Activated T-cell treated with anti-CD3 and anti-CD28 coated beads, Interleukin-2, amount 50 U/mL, for 48 hours (primary cell): Measurements from ENCODE around the gene NAXD.
"Not testable (repeated sequence)": the region's sequence is repeated elsewhere in the genome, so short reads cannot be mapped to it uniquely, and the experiment has no call there.

Experiments
- DNase-seq, 2 experiments: peaks; one replicate each; pipeline ENCODE4 v3.0.0-alpha.2; 2020

Gene NAXD

DNA sequence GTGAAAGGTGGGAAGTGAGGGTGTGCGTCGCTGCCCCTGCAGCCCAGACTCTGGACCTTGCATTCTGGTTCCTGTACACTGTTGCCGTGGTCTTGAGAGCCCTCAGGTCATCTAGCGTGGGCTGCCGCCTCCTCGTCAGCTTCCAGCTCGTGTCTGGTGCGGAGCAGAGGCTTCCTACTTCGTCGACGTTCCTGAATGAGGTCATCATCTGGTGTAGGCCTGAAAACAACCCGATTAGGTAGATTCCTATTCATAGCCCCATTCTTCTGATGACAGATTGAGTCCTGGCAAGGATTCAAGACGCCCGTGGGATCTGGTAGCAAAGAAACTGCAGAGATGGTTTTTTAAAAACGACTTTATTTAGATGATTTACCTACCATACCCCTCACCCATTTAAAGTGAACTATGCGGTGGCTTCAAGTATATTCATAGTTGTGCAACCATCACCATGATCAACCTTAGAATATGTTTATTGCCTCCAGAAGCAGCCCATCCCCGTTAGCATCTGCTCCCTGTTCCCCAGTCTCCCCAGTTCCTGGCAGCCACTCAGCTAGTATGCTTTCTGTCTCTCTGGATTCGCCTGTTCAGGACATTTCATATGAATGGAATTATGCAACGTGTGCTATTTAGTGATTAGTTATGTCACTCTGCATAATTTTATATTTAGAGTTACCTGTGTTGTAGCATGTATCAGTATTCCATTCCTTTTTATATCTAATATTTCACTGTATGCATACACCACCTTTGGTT lies 13.8 kb downstream of the NAXD start:
- DNase-seq = no peak

DNA sequence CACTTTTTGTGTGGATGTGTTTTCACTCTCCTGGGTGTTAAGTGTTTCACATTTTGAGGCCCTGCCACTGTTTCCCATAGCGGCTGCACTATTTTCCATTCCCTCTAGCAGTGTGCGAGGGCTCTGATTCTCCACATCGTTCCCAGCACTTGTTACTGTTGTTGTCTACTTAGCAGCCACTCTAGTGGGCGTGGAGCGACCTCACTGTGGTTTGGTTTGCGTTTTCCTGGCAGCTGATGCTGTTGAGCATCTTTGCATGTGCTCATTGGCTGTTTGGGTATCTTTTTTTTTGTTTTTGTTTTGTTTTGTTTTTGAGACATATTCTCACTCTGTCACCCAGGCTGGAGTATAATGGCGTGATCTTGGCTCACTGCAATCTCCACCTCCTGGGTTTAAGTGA lies 14.4 kb downstream of the NAXD start:
- DNase-seq = no peak

DNA sequence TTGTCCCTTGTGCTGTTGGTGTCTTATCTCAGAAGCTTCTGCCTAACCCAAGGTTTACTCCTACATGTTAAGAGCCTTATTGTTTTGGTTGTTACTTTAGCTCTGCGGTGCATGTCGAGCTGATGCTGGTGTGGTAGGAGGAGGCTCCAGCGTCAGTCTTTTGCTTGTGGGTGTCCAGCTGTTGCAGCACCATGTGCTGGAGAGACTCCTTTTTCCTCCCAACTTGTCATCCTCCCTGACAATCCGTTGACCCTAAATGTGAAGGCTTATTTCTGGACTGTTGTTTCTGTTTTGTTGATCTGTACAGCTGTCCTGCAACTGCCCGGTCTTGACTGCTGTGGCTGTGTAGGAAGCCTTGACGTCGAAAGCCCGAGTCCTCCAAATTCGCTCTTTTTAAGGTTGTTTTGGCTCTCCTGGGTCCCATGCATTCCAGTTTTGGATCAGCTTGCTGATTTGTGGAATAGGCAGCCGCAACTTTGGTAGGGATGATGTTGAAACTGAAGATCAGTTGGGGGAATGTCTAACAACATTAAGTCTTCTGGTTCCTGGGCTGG lies 15.3 kb downstream of the NAXD start:
- DNase-seq = no peak

DNA sequence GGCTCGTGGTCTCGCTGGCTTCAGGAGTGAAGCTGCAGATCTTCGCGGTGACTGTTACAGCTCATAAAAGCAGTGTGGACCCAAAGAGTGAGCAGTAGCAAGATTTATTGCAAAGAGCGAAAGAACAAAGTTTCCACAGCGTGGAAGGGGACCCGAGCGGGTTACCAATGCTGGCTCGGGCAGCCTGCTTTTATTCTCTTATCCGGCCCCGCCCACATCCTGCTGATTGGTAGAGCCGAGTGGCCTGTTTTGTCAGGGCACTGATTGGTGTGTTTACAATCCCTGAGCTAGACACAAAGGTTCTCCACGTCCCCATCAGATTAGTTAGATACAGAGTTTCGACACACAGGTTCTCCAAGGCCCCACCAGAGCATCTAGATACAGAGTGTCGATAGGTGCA lies 16.9 kb downstream of the NAXD start:
- DNase-seq = not testable (repeated sequence)

DNA sequence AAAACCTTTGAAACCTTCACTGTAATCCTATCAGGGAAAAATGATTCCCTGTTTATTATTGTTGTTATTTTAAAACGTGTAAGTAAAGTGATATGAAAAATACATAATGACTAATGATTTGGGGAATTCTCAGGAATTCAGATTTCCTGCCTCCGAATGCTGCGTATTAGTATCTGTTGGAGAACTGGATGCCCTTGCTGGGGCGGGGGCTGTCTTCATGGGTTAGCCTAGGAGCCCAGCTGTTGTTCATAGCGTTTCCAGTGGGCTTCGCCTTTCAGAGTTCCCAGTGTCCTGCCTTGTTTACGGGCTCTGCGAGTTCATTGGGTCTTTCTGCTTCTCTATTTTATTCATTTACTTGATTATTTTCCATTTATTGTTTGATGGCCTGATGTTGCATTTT lies 18.4 kb downstream of the NAXD start:
- DNase-seq = no peak

DNA sequence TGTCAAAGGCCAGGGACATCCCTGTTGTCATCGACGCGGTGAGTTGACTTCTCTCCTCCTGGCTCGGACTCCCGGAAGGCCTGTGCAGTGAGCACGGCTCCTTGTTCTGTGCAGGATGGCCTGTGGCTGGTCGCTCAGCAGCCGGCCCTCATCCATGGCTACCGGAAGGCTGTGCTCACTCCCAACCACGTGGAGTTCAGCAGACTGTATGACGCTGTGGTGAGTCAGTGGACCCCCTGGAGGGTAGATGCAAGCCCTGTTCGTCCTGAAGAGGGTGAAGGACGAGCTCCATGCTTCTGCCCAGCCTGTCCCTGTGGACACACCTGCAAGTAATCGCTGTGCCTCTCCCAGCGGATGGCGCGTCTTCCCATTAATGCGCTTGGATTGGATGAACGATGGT lies 19.2 kb downstream of the NAXD start:
- no peak for DNase-seq

DNA sequence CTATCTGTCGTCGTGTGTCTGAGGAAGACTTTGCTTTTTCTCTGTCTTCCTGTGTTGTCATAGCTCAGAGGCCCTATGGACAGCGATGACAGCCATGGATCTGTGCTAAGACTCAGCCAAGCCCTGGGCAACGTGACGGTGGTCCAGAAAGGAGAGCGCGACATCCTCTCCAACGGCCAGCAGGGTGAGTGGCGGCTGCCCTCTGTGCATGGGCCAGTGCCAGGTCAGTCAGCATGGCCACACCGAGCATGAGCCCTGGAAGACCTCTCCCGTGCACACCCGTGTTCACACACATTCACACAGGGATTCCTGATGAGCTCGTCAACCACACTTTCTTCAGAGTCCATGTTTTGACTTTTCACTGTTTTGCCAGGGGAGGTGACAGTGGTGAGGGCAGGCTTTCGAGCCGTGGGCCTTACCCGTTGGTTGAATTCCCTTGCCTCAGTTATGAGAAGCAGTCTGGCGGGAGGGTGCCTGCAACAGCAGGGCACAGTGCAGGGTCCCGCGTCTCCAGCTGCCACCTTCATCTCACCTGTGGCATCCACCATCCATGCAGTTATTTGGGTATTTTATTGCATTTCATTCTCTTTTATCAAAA lies 20.2 kb downstream of the NAXD start:
- DNase-seq = no peak

DNA sequence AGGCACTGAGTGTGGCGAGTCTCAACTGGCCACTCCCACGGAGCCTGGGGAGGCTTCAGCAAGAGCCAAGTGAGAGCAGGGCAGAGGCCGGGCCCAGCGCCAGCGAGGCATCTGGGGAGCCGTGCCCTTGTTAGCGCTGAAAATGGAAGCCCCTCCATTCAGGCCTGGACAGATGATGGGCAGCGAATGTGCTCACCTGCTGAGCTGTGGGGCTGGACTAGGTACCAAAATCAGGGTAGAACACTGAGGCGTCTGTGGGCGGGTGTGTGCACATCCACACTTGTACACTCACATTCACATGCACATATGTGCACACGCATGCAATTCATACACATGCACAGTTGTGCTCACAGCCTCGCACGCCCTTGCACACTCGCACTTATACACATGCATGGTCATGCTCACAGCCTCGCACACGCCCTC lies 20.7 kb downstream of the NAXD start:
- no peak for DNase-seq

DNA sequence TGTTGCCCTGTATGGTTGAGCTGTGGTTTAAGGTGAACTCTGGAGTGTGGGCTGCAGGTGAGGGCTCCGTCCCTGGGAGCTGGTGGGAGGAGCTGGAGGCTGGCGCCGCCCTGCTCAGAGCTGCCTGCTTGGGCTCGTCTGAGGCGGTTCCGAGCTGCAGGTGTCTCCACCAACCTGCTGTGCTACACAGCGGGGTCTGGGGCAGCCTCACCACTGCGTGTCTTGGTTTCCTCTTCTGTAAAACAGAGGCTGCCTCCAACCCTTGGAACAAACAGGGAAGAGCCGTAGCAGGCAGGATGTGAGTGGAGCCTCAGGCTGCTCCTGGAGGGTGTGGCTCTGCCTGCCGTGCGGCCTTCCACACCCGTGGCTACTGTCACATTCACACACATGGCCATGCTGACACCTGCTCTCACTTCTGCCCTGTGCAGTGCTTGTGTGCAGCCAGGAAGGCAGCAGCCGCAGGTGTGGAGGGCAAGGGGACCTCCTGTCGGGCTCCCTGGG lies 21.4 kb downstream of the NAXD start:
- no peak for DNase-seq

DNA sequence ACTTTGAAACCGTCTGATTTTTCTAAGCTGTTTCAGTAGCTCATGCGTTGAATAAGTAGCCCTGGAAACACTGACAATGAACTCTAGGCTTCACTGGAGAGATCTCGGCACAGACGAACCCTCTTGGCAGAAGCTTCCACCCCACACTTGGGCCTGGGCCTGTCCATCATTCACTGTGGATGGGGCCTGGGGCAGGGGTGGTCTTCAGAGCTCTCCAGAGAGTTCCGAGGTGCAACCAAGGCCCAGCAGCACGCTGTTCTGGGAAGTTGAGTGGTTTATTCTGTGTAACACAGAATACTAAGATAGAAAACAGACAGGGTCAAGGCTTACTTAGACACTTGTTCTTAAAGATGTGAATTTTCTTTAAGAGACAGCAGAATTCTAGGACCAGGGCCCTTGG lies 21.9 kb downstream of the NAXD start:
- DNase-seq = no peak

DNA sequence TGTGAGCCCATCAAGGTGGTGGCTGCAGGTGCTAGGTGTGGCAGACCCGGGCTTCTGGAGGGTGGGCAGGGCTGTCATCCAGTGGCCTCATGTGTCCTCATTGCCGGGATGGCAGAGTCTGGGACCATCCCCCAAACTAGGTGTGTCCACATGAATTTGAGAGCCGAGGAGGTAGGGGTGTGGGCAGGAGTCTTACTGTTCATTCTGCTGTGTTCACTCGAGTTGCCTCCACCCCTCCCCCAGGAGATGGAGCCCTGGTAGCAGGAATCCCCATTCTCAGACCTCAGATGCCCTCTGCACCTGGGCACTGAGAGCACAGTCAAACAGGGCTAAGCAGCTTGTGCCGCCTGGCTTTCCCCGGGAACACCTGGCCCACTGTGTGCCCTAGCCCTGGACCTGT lies 22.4 kb downstream of the NAXD start:
- DNase-seq = no peak

DNA sequence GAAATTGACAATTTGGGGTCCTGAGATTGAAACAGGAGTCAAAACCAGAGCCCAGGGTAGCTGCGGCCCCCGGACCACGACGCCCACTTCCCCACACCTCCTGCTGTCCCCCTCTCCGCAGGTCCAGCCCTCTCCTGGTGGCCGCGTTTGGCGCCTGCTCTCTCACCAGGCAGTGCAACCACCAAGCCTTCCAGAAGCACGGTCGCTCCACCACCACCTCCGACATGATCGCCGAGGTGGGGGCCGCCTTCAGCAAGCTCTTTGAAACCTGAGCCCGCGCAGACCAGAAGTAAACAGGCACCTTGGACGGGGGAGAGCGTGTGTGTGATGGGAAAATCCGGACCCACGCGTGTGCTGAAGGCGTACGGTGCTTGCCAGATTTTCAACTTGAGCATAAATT lies 22.9 kb downstream of the NAXD start:
- no peak for DNase-seq

DNA sequence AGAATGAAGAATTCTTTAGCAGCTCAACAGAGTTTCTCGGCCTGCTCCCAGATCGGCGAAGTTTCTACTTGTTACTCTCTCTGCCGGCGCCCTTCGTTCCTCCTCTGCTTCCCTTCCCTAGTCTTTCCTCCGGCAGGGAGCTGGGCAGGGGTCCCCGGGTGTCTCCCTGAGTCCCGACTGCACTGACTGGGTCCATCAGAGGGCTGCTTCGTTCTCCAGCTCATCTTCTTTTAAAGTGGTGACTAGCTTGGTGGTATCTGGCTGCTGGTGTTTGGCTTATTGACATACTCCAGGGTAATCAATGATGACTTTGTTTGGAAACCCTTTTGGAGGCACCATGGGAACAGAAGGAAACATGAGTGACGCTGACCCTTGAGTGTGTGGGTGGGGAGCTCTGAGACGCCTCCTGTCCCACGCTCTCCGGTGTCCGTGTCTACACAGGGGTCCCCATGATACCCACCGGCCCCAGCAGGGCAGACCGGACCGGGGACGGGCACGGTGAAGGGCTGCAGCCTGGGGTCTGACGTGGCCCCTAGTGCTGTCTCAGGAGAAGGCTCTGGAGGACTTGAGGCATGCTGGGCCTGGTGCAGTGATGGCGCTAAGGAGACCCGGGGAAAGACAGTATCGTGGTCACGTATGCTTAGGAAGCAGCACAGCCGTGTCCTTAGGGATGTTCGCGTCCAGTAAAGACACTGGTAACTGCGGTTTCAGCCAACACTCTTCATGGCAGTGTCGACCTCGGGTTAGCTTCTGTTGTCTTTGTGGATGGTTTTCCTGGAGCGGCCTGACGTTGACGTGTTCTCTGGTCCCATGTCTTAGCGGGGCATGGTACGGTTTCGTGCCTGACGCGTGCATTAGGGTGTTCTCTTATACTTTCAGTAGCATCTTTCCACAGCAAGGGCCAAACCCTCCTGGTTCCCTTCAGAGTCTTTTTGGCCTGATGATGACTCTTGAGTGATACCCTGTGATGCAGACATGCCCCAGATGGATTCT lies 23.8 kb downstream of the NAXD start:
- DNase-seq = no peak

DNA sequence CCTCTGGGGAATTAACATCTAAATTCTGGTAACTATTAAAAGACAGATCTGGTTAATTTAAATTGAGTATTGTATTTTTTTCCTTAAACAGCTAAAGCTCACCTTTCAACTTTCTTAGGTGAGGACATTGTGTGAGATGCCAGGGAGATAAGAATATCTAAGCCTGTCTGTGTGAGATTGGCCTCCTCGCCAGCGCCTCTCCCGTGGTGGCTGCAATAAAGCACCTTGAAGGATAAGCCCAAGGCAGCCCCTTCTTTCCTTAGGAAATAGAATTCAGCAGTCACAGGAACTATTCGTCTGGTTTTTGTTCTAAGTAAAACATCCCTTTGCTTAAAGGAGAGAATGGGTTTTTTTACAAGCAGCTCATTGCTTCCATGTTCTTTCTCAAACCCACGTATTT lies 24.6 kb downstream of the NAXD start:
- DNase-seq = no peak

DNA sequence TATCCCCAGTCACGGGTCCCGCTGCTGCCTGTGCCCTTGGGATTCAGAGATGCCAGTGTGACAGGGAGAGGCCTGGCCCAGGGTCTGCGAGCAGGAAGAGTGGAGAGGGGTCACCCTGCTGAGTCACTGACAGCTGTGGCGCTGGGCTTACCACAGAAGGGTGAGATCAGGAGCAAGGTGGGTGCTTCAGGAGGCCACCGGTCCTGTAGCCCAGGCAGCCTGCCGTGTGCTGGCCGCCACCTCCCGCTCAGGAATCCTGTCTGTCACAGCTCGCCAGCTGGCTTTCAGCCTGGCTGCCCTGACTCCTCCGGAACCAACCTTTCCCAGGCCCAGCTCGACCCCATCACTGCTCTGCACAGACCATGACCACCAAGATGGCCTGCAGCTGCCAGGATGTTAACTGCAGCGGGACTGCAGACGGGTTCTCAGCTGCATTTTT lies 25.3 kb downstream of the NAXD start:
- DNase-seq = no peak

DNA sequence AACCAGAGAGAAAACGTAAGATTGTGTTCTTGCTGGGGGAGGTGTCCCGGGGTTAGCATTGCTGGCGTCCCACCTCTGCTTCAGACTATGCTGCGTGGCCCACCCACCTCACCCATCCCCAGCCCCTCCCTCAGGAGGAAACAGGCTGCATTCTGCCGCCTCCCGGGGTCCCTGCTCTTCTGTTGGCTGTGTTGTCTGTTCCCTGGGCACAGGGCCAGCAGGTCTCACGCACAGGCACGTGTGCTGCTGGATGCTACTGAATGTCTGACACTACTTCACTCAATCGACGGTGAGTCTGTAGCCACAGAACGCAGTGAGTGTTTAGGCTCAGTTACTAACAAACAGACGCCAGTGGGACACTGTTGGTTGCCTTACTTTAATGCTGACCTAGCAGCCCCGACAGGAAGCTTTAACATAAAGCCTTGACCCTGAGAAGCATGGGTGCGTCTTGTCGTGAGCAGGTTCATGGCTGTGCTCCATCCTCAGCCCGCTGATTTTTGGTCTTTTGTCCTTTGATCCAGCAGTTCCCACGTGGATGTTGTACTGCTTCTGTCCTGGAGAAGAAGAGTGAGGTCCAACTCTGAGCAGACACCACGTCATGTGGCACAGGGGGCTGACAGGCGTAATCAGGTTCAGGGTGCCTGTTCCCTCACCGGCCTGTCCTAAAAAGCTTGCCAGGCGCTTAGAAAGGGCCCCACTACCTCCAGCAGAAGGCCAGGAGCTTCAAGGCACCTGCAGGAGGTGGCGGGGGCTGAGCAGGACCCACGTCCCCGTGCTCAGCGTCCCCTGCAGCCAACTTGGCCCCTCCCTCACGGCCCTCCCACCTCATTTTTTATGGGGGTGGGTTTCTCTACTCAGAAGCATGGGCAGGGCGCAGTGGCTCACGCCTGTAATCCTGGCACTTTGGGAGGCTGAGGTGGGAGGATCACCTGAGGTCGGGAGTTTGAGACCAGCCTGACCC lies 26.0 kb downstream of the NAXD start:
- no peak for DNase-seq

DNA sequence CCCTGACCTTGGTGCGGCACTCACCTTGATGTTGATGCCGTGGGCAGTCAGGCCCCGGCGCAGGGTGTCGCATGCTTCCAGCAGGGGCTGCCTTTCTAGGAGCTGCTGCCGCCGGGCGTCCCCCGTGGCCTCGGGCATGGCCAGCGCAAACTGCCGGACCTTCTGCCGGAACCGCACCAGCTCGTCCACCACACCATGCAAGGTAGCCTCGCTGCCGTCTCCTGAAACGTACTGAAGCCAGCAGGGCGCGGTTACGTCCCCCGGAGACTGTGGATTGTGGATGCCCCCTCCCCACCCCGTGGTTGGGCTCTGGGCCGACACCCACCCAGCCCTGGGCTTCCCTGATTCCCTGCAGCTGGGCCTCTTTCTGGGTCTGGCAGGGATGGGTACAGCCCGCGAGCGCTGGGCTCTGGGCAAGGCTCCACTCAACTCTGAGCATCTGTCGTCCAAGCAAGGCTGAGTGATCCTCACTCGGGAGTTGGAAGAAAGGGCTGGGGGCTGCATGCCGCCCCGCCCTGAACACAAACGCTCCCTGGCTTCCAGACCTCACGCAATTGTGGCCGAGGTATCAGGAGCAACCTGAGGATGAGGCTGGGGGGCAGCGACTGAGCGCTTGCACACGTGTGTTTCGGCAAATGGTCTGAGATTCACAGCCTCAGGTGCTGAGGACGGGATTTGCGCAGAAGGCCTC lies 27.1 kb downstream of the NAXD start:
- DNase-seq = no peak

DNA sequence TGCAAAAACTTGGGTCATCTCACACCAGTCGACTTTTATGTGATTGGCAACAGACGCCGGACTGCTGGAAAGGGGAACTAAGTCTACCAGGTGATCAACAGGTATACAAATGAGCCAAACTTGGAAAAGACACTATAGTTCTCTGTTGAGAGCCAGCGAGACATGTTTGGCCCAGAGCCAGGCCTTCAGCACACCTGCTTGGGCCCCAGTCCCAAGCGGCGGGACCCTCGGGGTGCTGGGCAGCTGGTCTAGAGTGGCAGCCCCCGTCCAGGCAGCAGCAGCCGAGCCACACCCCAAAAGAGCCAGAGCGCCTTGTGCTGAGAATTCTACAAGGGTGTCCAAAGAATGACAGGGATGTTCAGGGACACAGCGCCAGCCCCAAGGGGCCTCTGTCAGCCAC lies 28.0 kb downstream of the NAXD start:
- DNase-seq = no peak

DNA sequence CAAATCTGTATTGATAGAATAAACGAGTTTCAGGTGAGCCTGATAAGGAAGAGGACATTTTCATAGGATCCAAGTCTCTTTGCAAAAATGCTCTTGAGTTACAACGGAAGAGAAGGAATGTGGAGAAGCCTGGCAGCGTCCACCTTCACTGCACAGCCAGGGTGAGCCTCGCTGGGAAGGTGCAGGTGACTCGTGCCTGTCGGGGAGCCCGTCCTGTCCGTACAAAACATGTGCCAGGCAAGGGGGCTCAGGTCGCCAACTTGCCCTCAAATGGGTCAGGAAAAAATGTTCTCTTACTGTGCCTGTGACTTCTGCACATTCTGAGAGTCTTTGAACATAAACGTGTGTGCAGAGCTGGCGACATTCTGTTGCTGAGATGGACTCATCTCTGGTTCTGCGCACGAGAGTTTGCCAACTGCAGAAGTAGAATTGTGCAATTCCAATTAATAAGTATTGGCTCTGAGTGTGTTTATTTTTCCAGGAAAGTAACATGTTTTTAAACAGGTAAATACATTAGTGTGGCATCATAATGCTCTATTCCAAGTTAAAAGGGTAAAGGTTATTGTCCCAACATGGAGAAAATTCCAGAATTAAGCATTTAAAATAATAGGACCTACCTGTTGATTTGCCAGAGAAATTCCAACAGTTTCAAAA lies 28.6 kb downstream of the NAXD start:
- no peak for DNase-seq

DNA sequence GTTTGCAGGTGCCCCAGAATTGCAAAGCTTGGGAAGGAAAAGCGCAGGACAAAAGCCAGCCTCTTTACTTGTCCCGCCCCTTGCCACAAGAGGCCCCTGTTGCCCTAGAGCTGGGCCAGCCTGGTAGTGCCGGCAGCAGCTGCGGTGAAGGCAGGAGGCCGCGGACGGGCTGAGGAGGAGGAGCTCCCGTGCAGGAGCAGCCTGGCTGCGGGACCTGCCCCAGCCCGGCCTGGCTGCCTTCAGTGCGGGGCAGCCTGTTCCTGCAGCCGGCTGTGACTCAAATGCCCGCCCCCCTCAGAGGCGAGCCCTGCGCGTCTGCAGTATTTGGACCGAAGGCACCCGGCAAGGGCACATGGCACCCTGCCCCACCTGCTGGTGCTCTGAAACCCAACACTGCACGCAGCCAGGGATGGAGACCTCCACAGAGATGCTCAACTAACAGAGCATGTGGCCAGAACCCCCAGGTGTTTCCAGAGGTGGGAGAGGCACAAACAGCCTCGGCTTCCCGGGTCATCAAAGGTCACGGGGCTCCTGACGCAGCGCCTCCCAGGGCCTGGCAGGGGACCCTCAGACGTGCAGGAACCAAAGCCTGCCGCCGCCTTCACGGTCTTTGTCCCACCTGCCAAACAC lies 29.7 kb downstream of the NAXD start:
- DNase-seq = peak; percentile 45 to 60
